Stimulated activated CD8-positive, alpha-beta memory T cell treated with anti-CD3 and anti-CD28 coated beads, Interleukin-7, amount 100 ng/mL, for 4 hours (primary cell): ENCODE results near the gene TRIP13.

Experiments
- DNase-seq, 2 donors: peaks; one replicate each; pipeline ENCODE4 v3.0.0-alpha.2; 2020; ENCODE audit warnings: low read depth in 2 of 2

TRIP13 gene

GRCh38 chr5:953535-954449 lies 61.1 kb downstream of the TRIP13 start:
- no peak for DNase-seq

- DNase-seq = no peak
Observed at GRCh38 chr5:955886-956761, 63.4 kb downstream of the TRIP13 start.

- DNase-seq = peak in 1 of 2 donors; percentile 10
Observed at GRCh38 chr5:956941-957747, 64.5 kb downstream of the TRIP13 start.

GRCh38 chr5:957748-958485 lies 65.2 kb downstream of the TRIP13 start:
- DNase-seq = no peak

GRCh38 chr5:958701-959571 lies 66.3 kb downstream of the TRIP13 start:
- DNase-seq = no peak

GRCh38 chr5:959581-960531 lies 67.2 kb downstream of the TRIP13 start:
- no peak for DNase-seq

GRCh38 chr5:960551-960950 lies 67.9 kb downstream of the TRIP13 start:
- DNase-seq = no peak

- no peak for DNase-seq
Observed at GRCh38 chr5:961002-961710, 68.5 kb downstream of the TRIP13 start.

- DNase-seq = no peak
Observed at GRCh38 chr5:961711-962240, 69.1 kb downstream of the TRIP13 start.

GRCh38 chr5:962386-962785 lies 69.7 kb downstream of the TRIP13 start:
- no peak for DNase-seq

GRCh38 chr5:962801-963200 lies 70.1 kb downstream of the TRIP13 start:
- DNase-seq = no peak

GRCh38 chr5:963310-963672 lies 70.6 kb downstream of the TRIP13 start:
- no peak for DNase-seq

- DNase-seq = no peak
Observed at GRCh38 chr5:963673-964531, 71.2 kb downstream of the TRIP13 start.

GRCh38 chr5:964821-965220 lies 72.1 kb downstream of the TRIP13 start:
- DNase-seq = no peak

- no peak for DNase-seq
Observed at GRCh38 chr5:965604-966344, 73.1 kb downstream of the TRIP13 start.

- DNase-seq = no peak
Observed at GRCh38 chr5:966345-966710, 73.6 kb downstream of the TRIP13 start.

GRCh38 chr5:966941-967340 lies 74.3 kb downstream of the TRIP13 start:
- no peak for DNase-seq
